C4-2B (cell line): ENCODE measurements around the gene SEMA3B.

Experiments
- ZFX ChIP-seq: fragments of 450-650 bp; IDR thresholded peaks from 2 replicates; pipeline ENCODE4 v1.6.1; 2017
- TF ChIP-seq, protein P1 (sequence below): fragments of 450-650 bp; conservative IDR thresholded peaks from 2 replicates; pipeline ENCODE4 v1.5.1; 2017; ENCODE audit warnings: mild to moderate bottlenecking

DNA sequence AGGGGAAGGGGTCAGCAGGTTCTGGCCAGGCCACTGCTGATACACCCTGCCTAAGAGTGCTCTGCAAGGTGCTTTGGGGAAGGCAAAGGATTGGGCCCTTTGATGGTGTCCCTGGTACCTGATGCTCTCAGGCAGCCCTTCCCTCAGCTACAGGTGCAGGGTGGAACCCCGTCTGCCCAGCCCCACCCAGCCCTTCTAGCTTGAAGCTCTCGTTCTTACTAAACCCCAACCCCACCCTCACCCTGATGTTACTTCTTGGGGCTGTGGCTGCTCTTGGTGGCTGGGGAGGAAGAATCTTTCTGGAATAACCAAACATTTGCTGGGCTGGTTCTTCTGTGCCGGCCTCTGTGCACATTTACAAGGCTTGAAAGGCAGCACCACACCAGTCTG lies 26.6 kb upstream of the SEMA3B start:
- TF ChIP-seq, protein P1, sequence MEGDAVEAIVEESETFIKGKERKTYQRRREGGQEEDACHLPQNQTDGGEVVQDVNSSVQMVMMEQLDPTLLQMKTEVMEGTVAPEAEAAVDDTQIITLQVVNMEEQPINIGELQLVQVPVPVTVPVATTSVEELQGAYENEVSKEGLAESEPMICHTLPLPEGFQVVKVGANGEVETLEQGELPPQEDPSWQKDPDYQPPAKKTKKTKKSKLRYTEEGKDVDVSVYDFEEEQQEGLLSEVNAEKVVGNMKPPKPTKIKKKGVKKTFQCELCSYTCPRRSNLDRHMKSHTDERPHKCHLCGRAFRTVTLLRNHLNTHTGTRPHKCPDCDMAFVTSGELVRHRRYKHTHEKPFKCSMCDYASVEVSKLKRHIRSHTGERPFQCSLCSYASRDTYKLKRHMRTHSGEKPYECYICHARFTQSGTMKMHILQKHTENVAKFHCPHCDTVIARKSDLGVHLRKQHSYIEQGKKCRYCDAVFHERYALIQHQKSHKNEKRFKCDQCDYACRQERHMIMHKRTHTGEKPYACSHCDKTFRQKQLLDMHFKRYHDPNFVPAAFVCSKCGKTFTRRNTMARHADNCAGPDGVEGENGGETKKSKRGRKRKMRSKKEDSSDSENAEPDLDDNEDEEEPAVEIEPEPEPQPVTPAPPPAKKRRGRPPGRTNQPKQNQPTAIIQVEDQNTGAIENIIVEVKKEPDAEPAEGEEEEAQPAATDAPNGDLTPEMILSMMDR = no peak
- no peak for TF ChIP-seq ZFX
